ENCODE results near the gene KLF12. TPM values are rescaled to one million over a fixed set of nuclear protein-coding genes. Genes with fewer than 3 reads are reported as not detected.

Gene KLF12
- polyA plus RNA-seq, 1 experiment, result 16.3 TPM

GRCh38 chr13:74090869-74091605 lies 43.2 kb downstream of the KLF12 start:
- no peak for DNase-seq (ENCODE audit: low read depth)
- Histone ChIP-seq H3K36me3 (ENCODE audit: control insufficient read depth, insufficient read depth, low read length) (no peaks in the 10 kb centered on the region), H3K4me3 (ENCODE audit: low read depth, low read length) (no peak overlapping the region), H3K27me3 (ENCODE audit: control insufficient read depth, insufficient read depth, low read length) (no peaks in the 10 kb centered on the region)
- POLR2A ChIA-PET, result no interaction called here
- CTCF ChIA-PET, result no interaction called here
- TF ChIP-seq, protein P1, sequence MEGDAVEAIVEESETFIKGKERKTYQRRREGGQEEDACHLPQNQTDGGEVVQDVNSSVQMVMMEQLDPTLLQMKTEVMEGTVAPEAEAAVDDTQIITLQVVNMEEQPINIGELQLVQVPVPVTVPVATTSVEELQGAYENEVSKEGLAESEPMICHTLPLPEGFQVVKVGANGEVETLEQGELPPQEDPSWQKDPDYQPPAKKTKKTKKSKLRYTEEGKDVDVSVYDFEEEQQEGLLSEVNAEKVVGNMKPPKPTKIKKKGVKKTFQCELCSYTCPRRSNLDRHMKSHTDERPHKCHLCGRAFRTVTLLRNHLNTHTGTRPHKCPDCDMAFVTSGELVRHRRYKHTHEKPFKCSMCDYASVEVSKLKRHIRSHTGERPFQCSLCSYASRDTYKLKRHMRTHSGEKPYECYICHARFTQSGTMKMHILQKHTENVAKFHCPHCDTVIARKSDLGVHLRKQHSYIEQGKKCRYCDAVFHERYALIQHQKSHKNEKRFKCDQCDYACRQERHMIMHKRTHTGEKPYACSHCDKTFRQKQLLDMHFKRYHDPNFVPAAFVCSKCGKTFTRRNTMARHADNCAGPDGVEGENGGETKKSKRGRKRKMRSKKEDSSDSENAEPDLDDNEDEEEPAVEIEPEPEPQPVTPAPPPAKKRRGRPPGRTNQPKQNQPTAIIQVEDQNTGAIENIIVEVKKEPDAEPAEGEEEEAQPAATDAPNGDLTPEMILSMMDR (IDR thresholded peaks at IDR 0.05; ENCODE audit: insufficient read depth, low read depth, low read length), result no peak

DNA sequence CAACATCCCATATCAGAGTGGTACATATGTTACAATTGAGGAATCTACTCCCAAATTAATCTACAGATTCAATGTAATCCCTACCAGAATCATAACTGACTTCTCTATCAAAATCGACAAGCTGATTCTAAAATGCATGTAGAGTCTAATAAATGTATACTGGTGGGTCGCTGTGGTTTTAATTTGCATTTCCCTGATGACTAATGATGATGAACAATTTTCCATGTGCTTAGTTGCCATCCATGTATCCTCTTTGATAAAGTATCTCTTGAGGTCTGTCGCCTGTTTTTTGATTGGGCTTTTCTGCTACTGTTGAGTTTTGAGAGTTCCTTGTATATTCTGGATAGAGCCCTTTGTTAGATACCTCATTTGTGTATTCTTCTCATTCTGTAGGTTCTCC lies 43.8 kb downstream of the KLF12 start:
- Histone ChIP-seq H3K27me3 (ENCODE audit: control insufficient read depth, insufficient read depth, low read length) (no peaks in the 10 kb centered on the region), H3K4me3 (ENCODE audit: low read depth, low read length) (no peak overlapping the region), H3K36me3 (ENCODE audit: control insufficient read depth, insufficient read depth, low read length) (no peaks in the 10 kb centered on the region)
- no peak for DNase-seq (ENCODE audit: low read depth)
- ChIA-PET CTCF (no interaction called here), POLR2A (no interaction called here)
- TF ChIP-seq, protein P1 (IDR thresholded peaks at IDR 0.05; ENCODE audit: insufficient read depth, low read depth, low read length), result no peak

GRCh38 chr13:74087357-74087756 lies 46.8 kb downstream of the KLF12 start:
- CTCF ChIA-PET, result interaction anchor here (0.9 kb wide), 1 partner anchor 199 kb away, joined by 4 read pairs; no protein-coding TSS in a partner anchor
- no peaks in the 10 kb centered on the region for H3K36me3 ChIP-seq (ENCODE audit: control insufficient read depth, insufficient read depth, low read length)
- no peak overlapping the region for H3K4me3 ChIP-seq (ENCODE audit: low read depth, low read length)
- POLR2A ChIA-PET, result no interaction called here
- TF ChIP-seq, protein P1 (IDR thresholded peaks at IDR 0.05; ENCODE audit: insufficient read depth, low read depth, low read length), result no peak
- no peak for DNase-seq (ENCODE audit: low read depth)
- H3K27me3 ChIP-seq (ENCODE audit: control insufficient read depth, insufficient read depth, low read length), result no peaks in the 10 kb centered on the region

Data from BJ (cell line).